Progenitor cell of endocrine pancreas (in vitro differentiated cells): ENCODE measurements around the gene OPRD1. TPM values are rescaled to one million over a fixed set of nuclear protein-coding genes. Genes with fewer than 3 reads are reported as not detected.
A peak's percentile ranks its signal among the peaks of the same experiment; 100 is the strongest.
"Not testable (repeated sequence)": the region's sequence is repeated elsewhere in the genome, so short reads cannot be mapped to it uniquely, and the experiment has no call there.

Source experiments
- DNase-seq: peaks from one replicate; pipeline ENCODE4 v3.0.0; 2021; ENCODE audit warnings: low spot score; ENCODE audit not compliant: unreplicated experiment
- H3K27ac Mint-ChIP-seq: 2 replicates; pipeline ENCODE4 v1.8.0; 2021; ENCODE audit warnings: mild to moderate bottlenecking, moderate library complexity, mixed read lengths
- H3K27me3 Mint-ChIP-seq: 2 replicates; pipeline ENCODE4 v1.8.0; 2021; ENCODE audit warnings: mixed read lengths
- H3K36me3 Mint-ChIP-seq: 2 replicates; pipeline ENCODE4 v1.8.0; 2022; ENCODE audit warnings: mixed read lengths; ENCODE audit not compliant: insufficient read depth
- H3K4me1 Mint-ChIP-seq: 2 replicates; pipeline ENCODE4 v1.8.0; 2021; ENCODE audit warnings: low read depth, mixed read lengths
- H3K4me3 Mint-ChIP-seq: 2 replicates; pipeline ENCODE4 v1.8.0; 2021; ENCODE audit warnings: low read depth, mild to moderate bottlenecking, moderate library complexity, mixed read lengths
- H3K9me3 Mint-ChIP-seq: 2 replicates; pipeline ENCODE4 v1.8.0; 2021; ENCODE audit warnings: low read depth, mixed read lengths
- total RNA-seq: library from RNA; stranded (reverse); gene quantifications from 2 replicates; pipeline ENCODE4 v1.2.1, GENCODE V29; 2021
- TF ChIP-seq, protein P1 (sequence below): fragments of 200-600 bp; sonication (generic); IDR thresholded peaks from one replicate; pipeline ENCODE4 v1.5.0; 2021; ENCODE audit warnings: antibody characterized with exemption, mild to moderate bottlenecking; ENCODE audit not compliant: unreplicated experiment

OPRD1 gene
- total RNA-seq, 1 donor from 2014 or later, result 0.67 TPM

DNA sequence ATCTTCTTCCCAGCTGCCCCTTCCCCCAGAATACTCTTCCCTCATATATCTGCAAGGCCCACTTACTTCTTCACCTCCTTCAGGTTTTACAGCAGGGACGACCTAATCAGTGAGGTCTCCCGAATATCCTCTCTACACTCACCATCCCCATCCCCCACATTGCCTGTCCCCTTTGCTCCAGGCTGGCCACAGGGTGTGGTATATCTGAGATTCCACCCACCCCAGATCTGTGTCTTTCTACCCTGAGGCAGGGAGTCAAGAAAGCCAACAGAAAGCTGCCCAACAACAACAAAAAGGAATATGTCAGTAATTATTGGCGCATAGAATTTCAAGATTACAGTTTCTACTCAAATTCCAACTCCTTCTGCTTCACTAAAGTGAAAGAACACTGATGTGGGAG, 30.0 kb upstream of the OPRD1 start:
- H3K4me3 Mint-ChIP-seq, result no peak overlapping the region
- H3K4me1 Mint-ChIP-seq, result peaks cover 10% of the 10 kb centered on the region
- H3K27me3 Mint-ChIP-seq, result peaks cover 3% of the 10 kb centered on the region
- DNase-seq, result no peak
- TF ChIP-seq, protein P1, sequence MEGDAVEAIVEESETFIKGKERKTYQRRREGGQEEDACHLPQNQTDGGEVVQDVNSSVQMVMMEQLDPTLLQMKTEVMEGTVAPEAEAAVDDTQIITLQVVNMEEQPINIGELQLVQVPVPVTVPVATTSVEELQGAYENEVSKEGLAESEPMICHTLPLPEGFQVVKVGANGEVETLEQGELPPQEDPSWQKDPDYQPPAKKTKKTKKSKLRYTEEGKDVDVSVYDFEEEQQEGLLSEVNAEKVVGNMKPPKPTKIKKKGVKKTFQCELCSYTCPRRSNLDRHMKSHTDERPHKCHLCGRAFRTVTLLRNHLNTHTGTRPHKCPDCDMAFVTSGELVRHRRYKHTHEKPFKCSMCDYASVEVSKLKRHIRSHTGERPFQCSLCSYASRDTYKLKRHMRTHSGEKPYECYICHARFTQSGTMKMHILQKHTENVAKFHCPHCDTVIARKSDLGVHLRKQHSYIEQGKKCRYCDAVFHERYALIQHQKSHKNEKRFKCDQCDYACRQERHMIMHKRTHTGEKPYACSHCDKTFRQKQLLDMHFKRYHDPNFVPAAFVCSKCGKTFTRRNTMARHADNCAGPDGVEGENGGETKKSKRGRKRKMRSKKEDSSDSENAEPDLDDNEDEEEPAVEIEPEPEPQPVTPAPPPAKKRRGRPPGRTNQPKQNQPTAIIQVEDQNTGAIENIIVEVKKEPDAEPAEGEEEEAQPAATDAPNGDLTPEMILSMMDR, result no peak
- no peaks in the 10 kb centered on the region for H3K36me3 Mint-ChIP-seq
- no peaks in the 10 kb centered on the region for H3K9me3 Mint-ChIP-seq
- H3K27ac Mint-ChIP-seq, result peak overlapping the region; percentile 41

DNA sequence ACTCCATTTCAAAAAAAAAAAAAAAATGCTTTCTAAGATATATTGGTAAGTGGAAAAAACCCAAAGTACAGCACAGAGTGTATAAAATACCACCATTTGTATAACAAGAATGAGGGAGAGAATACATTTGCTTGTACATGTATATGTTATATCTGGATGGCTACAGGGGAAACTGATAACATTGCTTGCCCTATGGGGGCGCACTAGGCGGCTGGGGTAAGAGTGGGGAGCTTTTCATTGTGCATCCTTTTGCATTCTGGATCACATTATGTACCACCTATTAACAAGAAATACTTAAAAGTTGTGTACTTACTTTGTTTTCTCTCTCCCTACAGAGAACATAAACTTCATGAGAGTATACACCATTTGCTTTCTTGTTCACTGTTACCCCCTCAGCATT, 28.6 kb upstream of the OPRD1 start:
- DNase-seq, result no peak

DNA sequence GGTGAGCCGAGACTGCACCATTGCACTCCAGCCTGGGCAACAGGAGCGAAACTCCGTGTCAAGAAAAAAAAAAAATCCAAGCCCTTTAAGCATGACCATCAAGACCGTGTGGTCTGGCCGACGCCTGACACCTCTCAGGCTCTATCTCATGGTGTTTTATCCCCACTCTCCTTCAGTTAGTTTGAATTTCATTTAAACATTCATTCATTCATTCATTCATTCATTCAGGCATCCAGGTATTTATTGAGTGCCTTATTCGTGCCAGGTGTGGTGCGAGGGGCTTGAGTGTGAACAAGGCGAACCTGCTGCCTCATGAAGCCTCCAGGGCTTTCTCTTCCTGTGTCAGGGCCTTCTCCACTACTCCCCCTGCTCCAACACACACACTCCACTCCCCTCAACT, 22.6 kb upstream of the OPRD1 start:
- Mint-ChIP-seq H3K36me3 (no peaks in the 10 kb centered on the region), H3K4me3 (no peak overlapping the region), H3K27me3 (peaks cover 7% of the 10 kb centered on the region), H3K9me3 (no peaks in the 10 kb centered on the region), H3K27ac (no peak overlapping the region), H3K4me1 (peaks cover 6% of the 10 kb centered on the region)
- DNase-seq, result no peak
- TF ChIP-seq, protein P1, result no peak

More for the DNA sequence above, 28.6 kb upstream of the OPRD1 start:
- Mint-ChIP-seq H3K36me3 (no peaks in the 10 kb centered on the region), H3K27ac (no peak overlapping the region), H3K9me3 (no peaks in the 10 kb centered on the region), H3K4me1 (peaks cover 10% of the 10 kb centered on the region), H3K4me3 (no peak overlapping the region), H3K27me3 (peaks cover 4% of the 10 kb centered on the region)
- TF ChIP-seq, protein P1, result no peak

DNA sequence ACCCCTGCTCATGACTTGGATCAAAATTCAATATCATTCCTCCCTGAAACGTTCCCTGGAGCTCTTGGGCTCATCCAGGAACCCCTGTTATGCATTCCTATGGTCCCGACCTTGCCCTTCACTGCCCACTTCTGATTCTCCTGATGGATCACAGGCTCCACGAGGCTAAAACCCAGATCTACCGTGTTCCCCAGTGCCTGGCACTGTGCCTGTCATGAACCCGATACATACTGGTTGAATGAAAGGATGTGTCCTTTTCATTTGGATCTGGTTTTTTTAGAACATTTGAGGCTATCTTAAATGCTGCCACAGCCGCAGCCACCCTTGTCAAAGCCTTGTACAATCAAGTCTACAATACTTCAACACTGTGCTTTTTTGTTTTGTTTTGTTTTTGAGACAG, 22.2 kb upstream of the OPRD1 start:
- Mint-ChIP-seq H3K4me3 (no peak overlapping the region), H3K27me3 (peaks cover 7% of the 10 kb centered on the region), H3K36me3 (no peaks in the 10 kb centered on the region), H3K4me1 (peaks cover 6% of the 10 kb centered on the region), H3K9me3 (no peaks in the 10 kb centered on the region), H3K27ac (no peak overlapping the region)
- no peak for DNase-seq
- TF ChIP-seq, protein P1, result no peak

DNA sequence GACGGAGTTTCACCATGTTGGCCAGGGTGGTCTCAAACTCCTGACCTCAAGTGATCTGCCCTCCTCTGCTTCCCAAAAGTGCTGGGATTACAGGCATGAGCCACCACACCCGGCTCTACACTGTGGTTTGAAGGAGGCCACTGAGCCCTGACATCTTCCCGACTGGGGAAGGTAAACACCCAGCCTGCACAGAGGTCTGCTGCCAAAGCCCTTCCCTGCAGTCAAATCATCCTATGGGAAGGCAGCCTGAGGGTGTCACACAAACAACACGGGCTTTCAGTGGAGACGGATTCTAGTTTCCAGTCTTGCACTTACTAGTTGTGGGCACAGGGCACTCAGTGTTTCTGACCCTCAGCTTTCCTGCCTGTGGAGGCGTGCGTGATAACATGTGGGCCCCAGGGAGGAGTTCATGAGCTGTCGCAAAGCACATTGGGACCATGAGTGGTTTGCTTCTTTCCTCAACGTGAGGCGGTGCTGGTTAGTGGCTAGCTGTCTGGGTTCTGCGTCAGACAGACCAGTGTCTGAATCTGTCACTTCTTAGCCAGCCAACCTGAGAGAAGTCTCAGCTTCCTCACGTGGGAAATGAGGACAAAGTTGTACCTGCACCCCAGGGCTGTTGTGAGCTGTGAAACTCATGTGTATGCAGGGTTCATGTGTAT, 21.5 kb upstream of the OPRD1 start:
- TF ChIP-seq, protein P1, result no peak
- Mint-ChIP-seq H3K27ac (no peak overlapping the region), H3K36me3 (no peaks in the 10 kb centered on the region), H3K4me3 (no peak overlapping the region), H3K4me1 (peaks cover 5% of the 10 kb centered on the region), H3K27me3 (peaks cover 7% of the 10 kb centered on the region), H3K9me3 (no peaks in the 10 kb centered on the region)
- DNase-seq, result no peak

DNA sequence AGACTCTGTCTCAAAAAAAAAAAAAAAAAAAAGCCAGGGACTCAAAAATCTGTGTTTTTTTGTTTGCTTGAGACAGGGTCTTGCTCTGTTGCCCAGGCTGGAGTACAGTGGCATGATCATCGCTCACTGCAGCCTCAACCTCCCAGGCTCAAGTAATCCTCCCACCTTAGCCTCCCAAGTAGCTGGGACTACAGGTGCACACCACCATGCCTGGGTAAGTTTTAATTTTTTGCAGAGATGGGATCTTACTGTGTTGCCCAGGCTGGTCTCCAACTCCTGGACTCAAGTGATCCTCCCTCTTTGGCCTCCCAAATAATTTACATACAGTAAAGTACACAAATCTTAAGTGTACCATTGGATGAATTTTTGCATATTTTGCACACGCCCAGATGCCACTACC, 20.0 kb upstream of the OPRD1 start:
- not testable (repeated sequence) for H3K4me3 Mint-ChIP-seq, H3K9me3 Mint-ChIP-seq, DNase-seq, H3K27ac Mint-ChIP-seq, H3K27me3 Mint-ChIP-seq, H3K36me3 Mint-ChIP-seq, H3K4me1 Mint-ChIP-seq
